ENCODE measurements around the gene NCKAP5.

DNA sequence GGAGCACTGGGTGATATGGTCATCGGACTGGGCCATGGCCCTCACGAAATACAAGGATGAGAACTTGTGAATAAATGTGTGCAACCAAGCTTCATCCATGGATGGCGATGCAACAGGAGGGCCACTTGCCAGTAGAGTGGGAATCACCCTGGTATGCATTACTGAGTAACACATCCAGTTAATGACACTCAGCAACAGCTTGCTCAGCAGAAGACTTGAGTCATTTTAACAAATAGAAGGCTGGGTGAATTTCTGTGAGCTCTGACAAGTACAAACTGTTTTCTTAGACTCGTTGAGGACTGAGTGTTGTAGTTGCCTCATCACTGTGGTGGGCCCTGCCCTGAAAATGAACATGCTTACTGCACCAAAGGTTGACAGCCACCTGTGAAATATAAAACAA lies 221.6 kb downstream of the NCKAP5 start:
- TF ChIP-seq POLR2A (IDR thresholded peaks at IDR 0.05) (no peak), EP300 (IDR thresholded peaks at IDR 0.05) (no peak)
- TF ChIP-seq, protein P1, sequence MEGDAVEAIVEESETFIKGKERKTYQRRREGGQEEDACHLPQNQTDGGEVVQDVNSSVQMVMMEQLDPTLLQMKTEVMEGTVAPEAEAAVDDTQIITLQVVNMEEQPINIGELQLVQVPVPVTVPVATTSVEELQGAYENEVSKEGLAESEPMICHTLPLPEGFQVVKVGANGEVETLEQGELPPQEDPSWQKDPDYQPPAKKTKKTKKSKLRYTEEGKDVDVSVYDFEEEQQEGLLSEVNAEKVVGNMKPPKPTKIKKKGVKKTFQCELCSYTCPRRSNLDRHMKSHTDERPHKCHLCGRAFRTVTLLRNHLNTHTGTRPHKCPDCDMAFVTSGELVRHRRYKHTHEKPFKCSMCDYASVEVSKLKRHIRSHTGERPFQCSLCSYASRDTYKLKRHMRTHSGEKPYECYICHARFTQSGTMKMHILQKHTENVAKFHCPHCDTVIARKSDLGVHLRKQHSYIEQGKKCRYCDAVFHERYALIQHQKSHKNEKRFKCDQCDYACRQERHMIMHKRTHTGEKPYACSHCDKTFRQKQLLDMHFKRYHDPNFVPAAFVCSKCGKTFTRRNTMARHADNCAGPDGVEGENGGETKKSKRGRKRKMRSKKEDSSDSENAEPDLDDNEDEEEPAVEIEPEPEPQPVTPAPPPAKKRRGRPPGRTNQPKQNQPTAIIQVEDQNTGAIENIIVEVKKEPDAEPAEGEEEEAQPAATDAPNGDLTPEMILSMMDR (IDR thresholded peaks at IDR 0.05): no peak
